HG02759 (cell line): ENCODE results near the gene PRKAR2B.
"Not testable (repeated sequence)": the region's sequence is repeated elsewhere in the genome, so short reads cannot be mapped to it uniquely, and the experiment has no call there.

Source experiments
- ATAC-seq: cut with Tn5 transposase; IDR thresholded peaks from one replicate; pipeline ENCODE4 v1.9.1; 2021; ENCODE audit warnings: mild to moderate bottlenecking, moderate library complexity; ENCODE audit not compliant: unreplicated experiment

Gene PRKAR2B

DNA sequence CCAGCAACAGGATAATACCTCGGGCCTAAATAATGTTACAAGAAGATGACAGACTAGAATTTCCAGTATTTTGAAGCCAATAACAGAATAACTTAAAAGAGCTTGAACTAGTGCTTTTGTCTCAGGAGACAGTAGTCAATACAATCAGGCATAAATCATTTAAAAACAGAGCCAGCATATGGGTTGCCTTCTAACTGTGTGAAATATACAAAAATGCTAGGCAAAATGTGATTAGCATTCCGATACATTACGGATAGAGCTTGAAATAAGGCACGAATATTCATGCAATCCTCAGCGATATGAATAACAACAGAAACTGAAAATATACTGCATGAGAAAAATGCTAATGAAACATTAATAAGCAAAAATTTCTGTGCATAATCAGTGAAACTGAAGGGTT is 18.3 kb upstream of the PRKAR2B start:
- ATAC-seq = no peak

DNA sequence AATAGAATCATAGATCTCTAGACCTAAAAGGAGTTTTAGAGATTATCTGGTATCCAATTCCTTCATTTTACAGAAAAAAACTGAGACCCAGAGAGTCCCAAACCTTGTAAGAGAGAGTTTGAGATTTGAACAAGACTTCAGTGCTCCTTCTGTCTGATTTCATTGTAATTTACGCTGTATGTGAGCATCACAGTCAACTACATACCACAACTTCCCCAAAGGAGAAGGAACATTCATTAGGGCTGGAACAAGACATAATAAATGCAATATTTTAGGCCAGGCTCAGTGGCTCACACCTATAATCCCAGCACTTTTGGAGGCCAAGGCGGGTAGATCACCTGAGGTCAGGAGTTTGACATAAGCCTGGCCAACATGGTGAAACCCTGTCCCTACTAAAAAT is 17.3 kb upstream of the PRKAR2B start:
- ATAC-seq = no peak

DNA sequence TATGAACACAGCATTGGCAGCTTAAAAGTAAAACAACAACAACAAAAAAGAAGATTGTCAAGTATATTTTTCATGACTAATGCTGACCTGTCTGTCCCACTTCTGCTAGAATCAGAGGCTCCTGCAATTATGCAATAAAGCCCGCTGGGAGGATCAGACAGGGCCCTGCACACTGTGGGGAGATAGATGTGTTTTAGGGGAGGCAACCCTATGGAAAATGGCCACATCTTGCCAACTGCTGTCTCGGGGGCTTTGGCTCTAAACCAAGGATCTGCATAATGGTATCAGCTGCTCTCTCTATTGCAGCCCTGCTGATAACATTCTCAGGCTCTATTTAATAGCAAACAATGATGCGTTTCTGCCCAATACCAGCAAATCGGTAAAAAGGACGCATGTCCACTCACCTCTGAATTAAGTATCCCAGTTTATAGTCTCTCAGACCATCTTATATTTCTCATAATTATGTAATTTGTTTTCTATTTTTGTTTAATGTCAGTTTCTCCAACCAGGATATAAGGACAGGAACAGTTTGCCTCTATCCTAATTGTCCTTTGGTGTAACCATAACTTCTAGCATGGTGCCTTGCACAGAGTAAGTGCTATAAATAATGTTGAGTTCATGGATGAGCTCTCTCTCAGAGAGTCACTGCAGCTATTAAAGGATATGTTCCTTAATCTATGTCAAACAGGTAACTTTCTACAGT is 15.3 kb upstream of the PRKAR2B start:
- no peak for ATAC-seq

GRCh38 chr7:107029764-107030286 is 14.7 kb upstream of the PRKAR2B start:
- no peak for ATAC-seq

DNA sequence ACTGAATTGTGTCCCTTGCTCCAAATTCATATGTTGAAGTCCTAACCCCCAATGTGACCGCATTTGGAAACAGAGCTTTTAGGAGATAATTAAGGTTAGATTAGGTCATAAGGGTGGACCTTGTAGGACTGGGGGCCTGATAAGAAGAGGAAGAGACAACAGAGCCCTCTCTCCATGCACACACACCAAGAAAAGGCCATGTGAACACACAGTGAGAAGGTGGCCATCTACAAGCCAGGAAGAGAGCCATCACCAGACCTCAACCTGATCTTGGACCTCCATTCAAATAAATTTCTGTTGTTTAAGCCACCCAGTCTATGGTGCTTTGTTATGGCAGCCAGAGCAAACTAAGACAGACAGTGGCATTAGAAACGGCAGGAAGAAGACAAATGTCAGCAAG is 12.5 kb upstream of the PRKAR2B start:
- no peak for ATAC-seq

- no peak for ATAC-seq
Observed at GRCh38 chr7:107032720-107033438, 11.6 kb upstream of the PRKAR2B start.

DNA sequence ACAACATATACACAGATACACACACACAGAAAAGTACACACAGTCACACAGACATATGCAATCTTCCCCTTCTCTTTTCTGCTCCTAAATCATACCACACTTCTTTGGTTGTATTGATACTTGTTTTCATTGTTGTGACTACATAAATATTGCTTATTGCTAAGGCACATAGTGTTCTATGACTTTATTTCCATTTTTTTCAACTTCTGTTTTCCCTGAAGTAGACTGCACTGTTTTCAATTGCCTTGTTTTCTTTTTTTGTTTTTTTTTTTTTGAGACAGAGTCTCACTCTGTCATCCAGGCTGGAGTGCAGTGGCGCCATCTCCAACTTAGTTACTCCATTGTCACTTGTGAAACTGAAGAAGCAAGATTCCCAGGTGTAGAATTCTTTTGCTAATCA is 10.0 kb upstream of the PRKAR2B start:
- ATAC-seq = no peak

- no peak for ATAC-seq
Observed at GRCh38 chr7:107035446-107035845, 9.1 kb upstream of the PRKAR2B start.

GRCh38 chr7:107036535-107036934 is 8.0 kb upstream of the PRKAR2B start:
- no peak for ATAC-seq

GRCh38 chr7:107037717-107038603 is 6.5 kb upstream of the PRKAR2B start:
- ATAC-seq = no peak

DNA sequence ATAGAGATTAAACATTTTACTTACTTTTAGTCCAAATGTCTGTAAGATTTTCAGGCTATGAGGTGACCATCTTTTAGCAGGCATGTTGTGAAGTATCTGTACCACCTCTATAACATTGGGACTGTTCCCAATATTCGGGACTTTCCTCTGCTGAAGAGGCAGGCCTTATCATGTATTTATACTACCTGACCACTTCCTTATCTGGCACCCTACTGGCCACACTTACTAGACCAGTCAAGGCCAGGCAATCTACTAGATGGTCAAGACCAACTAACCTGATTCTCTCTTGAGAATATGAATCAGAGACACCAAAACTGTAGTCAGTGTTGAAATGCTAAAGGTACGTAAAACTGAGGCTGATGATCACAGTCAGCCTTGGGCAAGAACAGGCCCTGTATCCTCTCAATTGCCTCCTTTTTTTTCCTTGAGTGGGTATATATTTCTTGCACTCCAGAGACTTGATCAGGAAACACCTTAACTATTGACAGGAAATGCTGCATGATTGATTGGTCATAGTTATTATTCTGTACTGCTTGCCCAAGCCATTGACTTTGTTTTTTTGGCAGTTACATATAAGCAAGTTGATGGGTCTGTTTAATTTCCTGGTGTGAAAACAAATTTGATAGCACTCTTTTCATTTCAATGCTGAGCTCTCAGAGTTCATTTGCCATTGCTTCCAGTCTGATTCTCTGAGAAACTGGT is 5.2 kb upstream of the PRKAR2B start:
- no peak for ATAC-seq

GRCh38 chr7:107041097-107041496 is 3.4 kb upstream of the PRKAR2B start:
- no peak for ATAC-seq

- ATAC-seq = not testable (repeated sequence)
Observed at GRCh38 chr7:107041764-107042163, 2.7 kb upstream of the PRKAR2B start.

GRCh38 chr7:107042326-107042910 is 2.1 kb upstream of the PRKAR2B start:
- ATAC-seq = not testable (repeated sequence)

DNA sequence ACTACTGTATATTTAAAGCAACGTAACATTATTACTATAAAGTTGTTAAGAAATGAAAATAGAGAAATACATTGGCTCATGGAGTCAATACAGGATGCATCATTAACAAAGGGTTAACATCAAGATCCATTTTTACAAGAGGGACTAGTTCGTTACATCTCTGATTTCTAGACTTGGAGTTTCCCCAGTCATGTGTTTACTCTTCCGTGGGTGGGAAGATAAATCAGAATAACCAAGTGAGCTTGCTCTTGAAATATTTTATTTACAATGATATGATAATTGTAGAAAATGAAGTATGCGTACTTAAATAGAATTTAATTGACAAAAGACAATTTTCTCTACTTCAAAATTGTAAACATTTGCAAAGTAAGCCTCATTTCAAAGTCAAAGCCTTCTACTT is 1.0 kb upstream of the PRKAR2B start:
- no peak for ATAC-seq

DNA sequence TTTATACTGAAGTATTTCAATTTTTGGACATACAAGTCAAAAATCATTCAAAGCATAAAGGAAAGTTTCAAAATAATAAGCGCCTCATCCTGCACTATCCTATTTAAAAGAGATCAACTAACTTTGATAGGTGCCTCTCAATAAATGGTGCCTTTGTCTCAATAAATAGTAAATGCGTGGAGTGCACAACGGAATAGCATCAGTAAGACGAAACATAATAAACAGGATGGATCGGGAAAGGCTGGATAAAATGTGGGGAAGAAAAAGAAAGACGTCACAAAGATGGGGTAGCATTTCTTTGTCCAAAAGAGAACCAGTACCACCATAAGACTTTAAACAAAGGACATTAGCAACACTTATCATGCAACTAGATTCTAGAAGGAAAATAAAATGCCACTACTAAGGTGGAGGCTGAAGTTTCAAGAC is 571 bp upstream of the PRKAR2B start:
- ATAC-seq = no peak

GRCh38 chr7:107045195-107045960 is 873 bp downstream of the PRKAR2B start:
- no peak for ATAC-seq

- no peak for ATAC-seq
Observed at GRCh38 chr7:107045980-107046379, 1.5 kb downstream of the PRKAR2B start.

GRCh38 chr7:107046491-107047259 is 2.2 kb downstream of the PRKAR2B start:
- no peak for ATAC-seq
